ENCODE data around the gene LSR.

Gene LSR

DNA sequence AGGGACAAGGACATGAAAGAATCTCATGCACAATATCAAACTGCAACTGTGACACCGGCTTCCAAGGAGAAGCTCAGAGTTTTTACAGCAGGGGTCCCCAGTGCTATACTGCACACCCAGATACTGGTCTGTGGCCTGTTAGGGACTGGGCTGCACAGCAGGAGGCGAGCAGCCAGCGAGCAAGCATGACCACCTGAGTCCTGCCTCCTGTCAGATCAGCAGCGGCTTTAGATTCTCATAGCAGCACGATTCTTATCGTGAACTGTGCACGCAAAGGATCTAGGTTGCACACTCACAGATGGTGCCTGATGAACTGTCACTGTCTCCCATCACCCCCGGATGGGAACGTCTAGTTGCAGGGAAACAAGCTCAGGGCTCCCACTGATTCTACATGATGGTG is 67.1 kb downstream of the LSR start:
- ChIA-PET CTCF (interaction anchor here (1.4 kb wide), 1 partner anchor 11 kb away, joined by 3 read pairs; no protein-coding TSS in a partner anchor), POLR2A (no interaction called here)
- no peak overlapping the region for H3K4me3 ChIP-seq (ENCODE audit: low read depth, low read length)
- TF ChIP-seq, protein P1, sequence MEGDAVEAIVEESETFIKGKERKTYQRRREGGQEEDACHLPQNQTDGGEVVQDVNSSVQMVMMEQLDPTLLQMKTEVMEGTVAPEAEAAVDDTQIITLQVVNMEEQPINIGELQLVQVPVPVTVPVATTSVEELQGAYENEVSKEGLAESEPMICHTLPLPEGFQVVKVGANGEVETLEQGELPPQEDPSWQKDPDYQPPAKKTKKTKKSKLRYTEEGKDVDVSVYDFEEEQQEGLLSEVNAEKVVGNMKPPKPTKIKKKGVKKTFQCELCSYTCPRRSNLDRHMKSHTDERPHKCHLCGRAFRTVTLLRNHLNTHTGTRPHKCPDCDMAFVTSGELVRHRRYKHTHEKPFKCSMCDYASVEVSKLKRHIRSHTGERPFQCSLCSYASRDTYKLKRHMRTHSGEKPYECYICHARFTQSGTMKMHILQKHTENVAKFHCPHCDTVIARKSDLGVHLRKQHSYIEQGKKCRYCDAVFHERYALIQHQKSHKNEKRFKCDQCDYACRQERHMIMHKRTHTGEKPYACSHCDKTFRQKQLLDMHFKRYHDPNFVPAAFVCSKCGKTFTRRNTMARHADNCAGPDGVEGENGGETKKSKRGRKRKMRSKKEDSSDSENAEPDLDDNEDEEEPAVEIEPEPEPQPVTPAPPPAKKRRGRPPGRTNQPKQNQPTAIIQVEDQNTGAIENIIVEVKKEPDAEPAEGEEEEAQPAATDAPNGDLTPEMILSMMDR (IDR thresholded peaks at IDR 0.05; ENCODE audit: insufficient read depth, low read length, missing control alignments), result no peak
- DNase-seq (ENCODE audit: low read depth, low spot score), result no peak

DNA sequence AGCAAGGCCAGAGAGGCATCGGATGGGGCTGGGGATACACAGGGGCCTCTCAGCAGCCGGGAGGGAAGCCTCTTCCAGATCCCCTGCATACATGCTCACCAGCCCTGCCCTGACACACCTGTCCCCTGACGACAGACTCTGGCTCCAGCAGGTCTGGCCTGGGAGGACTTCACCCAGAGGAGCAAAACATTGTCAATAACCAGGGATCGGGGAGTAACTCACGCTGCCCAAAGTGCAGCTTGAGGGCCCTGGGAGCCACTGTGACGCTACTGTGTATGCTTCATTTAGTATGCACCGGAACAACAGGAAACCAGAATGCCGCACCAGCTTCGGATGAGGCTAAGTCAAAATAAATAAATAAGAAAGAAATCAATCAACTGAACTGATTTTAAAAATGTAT is 67.8 kb downstream of the LSR start:
- CTCF ChIA-PET, result no interaction called here
- H3K4me3 ChIP-seq (ENCODE audit: low read depth, low read length), result no peak overlapping the region
- TF ChIP-seq, protein P1 (IDR thresholded peaks at IDR 0.05; ENCODE audit: insufficient read depth, low read length, missing control alignments), result no peak
- POLR2A ChIA-PET, result no interaction called here
- DNase-seq (ENCODE audit: low read depth, low spot score), result no peak
